Loucy (cell line): ENCODE measurements around the gene GABRQ.

ENCODE experiments used
- CTCF ChIP-seq: fragments of 200-600 bp; sonication (generic); conservative IDR thresholded peaks from 2 replicates; pipeline ENCODE4 v1.5.1; 2014; ENCODE audit warnings: mild to moderate bottlenecking, antibody characterized with exemption, low read length
- EZH2phosphoT487 ChIP-seq: fragments of 200-600 bp; IDR thresholded peaks from 2 replicates; pipeline ENCODE4 v1.6.1; 2018; ENCODE audit warnings: antibody characterized with exemption, mild to moderate bottlenecking, moderate library complexity, borderline replicate concordance

DNA sequence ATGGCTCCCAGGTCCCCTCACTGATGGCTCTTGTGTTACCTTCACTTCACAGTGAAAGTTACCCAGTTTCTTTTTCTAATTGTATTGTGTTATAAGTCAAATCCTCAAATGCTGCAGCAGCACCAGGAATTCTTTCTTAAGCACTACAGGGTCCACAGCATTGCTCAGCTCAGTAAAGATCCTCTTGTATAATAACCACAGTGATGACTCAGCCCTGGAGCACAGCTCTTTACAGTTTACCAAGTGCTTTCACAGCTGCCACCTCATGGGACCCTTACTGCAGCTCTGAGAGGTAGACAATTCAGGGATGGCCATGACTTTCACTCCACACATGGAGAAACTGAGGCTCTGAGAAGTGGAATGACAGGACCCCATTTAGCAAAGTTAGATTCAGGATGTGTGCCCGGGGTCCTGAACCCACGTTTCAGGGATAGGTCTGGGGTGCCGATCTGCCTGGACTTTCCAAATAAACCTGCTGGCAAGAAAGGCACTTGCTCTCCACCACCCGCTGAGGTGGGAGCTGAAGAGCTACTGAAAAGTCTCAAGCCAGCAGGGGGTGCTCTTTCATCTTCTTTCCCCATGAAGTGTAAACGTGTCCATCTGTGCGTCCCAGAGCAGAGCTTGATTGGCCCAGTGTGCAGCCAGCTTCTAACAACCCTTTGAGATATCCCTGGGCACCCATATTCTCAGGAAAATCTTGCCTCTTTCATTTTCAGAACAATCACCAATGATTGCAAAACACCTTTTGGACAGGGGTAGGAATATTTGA, 35.7 kb upstream of the GABRQ start:
- TF ChIP-seq CTCF (0 out of 2 replicates have a peak, but pooled peaks have one; percentile 22), EZH2phosphoT487 (no peak)
